VCaP (cell line): Measurements from ENCODE around the gene PHLDA2.

Source experiments
- H3K27ac ChIP-seq: fragments of 450-650 bp; 2 replicates; pipeline ENCODE4 v1.5.1; 2017
- CTCF ChIP-seq: fragments of 450-650 bp; conservative IDR thresholded peaks from 2 replicates; pipeline ENCODE4 v1.5.1; 2017; ENCODE audit warnings: mild to moderate bottlenecking, moderate library complexity

The PHLDA2 gene

GRCh38 chr11:2928605-2929530 lies at the start of gene PHLDA2:
Gene PHLDA2 (minus strand): TSS chr11:2929420. CDS start chr11:2929364, 56 bp downstream.
- TF ChIP-seq CTCF, result no peak
- H3K27ac ChIP-seq, result peak within 1 kb of the TSS; percentile 86

- peak overlapping the region; percentile 1; the same call in 1 of the 2 replicates for H3K27ac ChIP-seq
- no peak for TF ChIP-seq CTCF
Observed at GRCh38 chr11:2977113-2977512, 47.9 kb upstream of the PHLDA2 start.

- peak overlapping the region; percentile 1; the same call in 1 of the 2 replicates for H3K27ac ChIP-seq
- TF ChIP-seq CTCF, result no peak
Observed at GRCh38 chr11:2976294-2977063, 47.3 kb upstream of the PHLDA2 start.

- no peak overlapping the region for H3K27ac ChIP-seq
- peak; percentile 70 for TF ChIP-seq CTCF
Observed at GRCh38 chr11:2975594-2975993, 46.4 kb upstream of the PHLDA2 start.

- no peak overlapping the region for H3K27ac ChIP-seq
- TF ChIP-seq CTCF, result no peak
Observed at GRCh38 chr11:2974272-2974671, 45.1 kb upstream of the PHLDA2 start.

GRCh38 chr11:2968341-2968900 lies 39.2 kb upstream of the PHLDA2 start:
- no peak for TF ChIP-seq CTCF

GRCh38 chr11:2964782-2965181 lies 35.6 kb upstream of the PHLDA2 start:
- H3K27ac ChIP-seq, result no peak overlapping the region
- TF ChIP-seq CTCF, result no peak

More at GRCh38 chr11:2968341-2968900, 39.2 kb upstream of the PHLDA2 start:
- no peak overlapping the region for H3K27ac ChIP-seq
